Ovary (tissue), 3 donors: ENCODE measurements around the gene ZNF511.

ENCODE experiments used
- EP300 ChIP-seq: sonication (generic); formaldehyde crosslinking; IDR thresholded peaks from one replicate; pipeline ENCODE4 v1.6.1; 2017; ENCODE audit warnings: antibody characterized with exemption
- POLR2A ChIP-seq: fragments of 450-650 bp; IDR thresholded peaks from one replicate; pipeline ENCODE4 v1.6.1; 2017; ENCODE audit warnings: antibody characterized with exemption, mild to moderate bottlenecking, moderate library complexity
- TF ChIP-seq, protein P1 (sequence below), 3 donors: fragments of 450-650 bp in 2 of 3; fragments of 200-600 bp in 1 of 3; IDR thresholded peaks; one replicate each; pipeline versions ENCODE4 v1.5.1 to v1.8.0; 2016 to 2022; ENCODE audit warnings: antibody characterized with exemption in 3 of 3, mild to moderate bottlenecking in 1 of 3
- donor health status: DM: no; HTN: no; CAD: no.

DNA sequence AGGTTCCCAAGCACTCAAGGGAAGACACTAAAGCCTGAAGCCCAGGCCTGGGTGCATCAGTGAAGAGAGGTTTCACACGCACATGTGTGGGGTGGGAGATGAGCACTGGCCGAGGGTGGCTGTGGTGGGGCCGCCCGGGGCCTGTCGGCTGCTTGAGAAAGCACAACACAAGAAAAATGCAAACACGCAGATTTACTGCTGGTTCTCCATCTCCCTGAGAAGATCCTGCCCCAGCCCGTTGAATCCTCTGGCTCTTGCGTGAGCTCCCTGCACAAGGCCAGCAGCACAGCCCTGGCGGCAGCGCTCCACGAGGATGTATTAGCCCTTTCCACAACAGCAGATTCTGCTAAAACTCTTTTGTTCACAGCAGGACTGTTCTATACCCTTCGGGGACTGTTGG is 6.2 kb downstream of the ZNF511 start:
- TF ChIP-seq, protein P1, sequence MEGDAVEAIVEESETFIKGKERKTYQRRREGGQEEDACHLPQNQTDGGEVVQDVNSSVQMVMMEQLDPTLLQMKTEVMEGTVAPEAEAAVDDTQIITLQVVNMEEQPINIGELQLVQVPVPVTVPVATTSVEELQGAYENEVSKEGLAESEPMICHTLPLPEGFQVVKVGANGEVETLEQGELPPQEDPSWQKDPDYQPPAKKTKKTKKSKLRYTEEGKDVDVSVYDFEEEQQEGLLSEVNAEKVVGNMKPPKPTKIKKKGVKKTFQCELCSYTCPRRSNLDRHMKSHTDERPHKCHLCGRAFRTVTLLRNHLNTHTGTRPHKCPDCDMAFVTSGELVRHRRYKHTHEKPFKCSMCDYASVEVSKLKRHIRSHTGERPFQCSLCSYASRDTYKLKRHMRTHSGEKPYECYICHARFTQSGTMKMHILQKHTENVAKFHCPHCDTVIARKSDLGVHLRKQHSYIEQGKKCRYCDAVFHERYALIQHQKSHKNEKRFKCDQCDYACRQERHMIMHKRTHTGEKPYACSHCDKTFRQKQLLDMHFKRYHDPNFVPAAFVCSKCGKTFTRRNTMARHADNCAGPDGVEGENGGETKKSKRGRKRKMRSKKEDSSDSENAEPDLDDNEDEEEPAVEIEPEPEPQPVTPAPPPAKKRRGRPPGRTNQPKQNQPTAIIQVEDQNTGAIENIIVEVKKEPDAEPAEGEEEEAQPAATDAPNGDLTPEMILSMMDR (IDR thresholded peaks at IDR 0.05): no peak
- TF ChIP-seq EP300: no peak
- no peak for TF ChIP-seq POLR2A
